Natural killer cell (primary cell): ENCODE data around the gene MRPL28. TPM values are rescaled to one million over a fixed set of nuclear protein-coding genes. Genes with fewer than 3 reads are reported as not detected.
"Not testable (repeated sequence)": the region's sequence is repeated elsewhere in the genome, so short reads cannot be mapped to it uniquely, and the experiment has no call there.

ENCODE experiments used
- ATAC-seq, 3 donors: fragments of 150-1000 bp in 2 of 3; fragments of 200-7000 bp in 1 of 3; cut with Tn5 transposase; 1 replicate in 1 of 3; 2 replicates in 2 of 3; pipeline ENCODE4 v1.10.0; 2021; ENCODE audit warnings: mild to moderate bottlenecking in 2 of 3, moderate library complexity in 2 of 3
- DNase-seq, 2 donors: peaks; one replicate each; pipeline versions ENCODE4 v3.0.0 to v3.0.0-alpha.2; 2013 to 2021; ENCODE audit warnings: mixed read lengths in 1 of 2
- H3K27ac ChIP-seq: one replicate; pipeline ENCODE4 v1.5.1; 2013; ENCODE audit warnings: mild to moderate bottlenecking, low read length
- H3K27me3 ChIP-seq: one replicate; pipeline ENCODE4 v1.6.1; 2013; ENCODE audit warnings: low read length; ENCODE audit not compliant: control insufficient read depth, insufficient read depth
- H3K36me3 ChIP-seq: one replicate; pipeline ENCODE4 v1.6.1; 2013; ENCODE audit warnings: low read length; ENCODE audit not compliant: control insufficient read depth, insufficient read depth
- H3K4me1 ChIP-seq: one replicate; pipeline ENCODE4 v1.6.1; 2013; ENCODE audit warnings: low read length; ENCODE audit not compliant: control insufficient read depth, insufficient read depth
- H3K4me3 ChIP-seq: one replicate; pipeline ENCODE4 v1.5.1; 2013; ENCODE audit warnings: low read length
- H3K9me3 ChIP-seq: one replicate; pipeline ENCODE4 v1.6.1; 2013; ENCODE audit warnings: low read length; ENCODE audit not compliant: control insufficient read depth, insufficient read depth
- H3K27ac Mint-ChIP-seq, 2 donors: one replicate each; pipeline ENCODE4 v1.8.0; 2022; ENCODE audit warnings: mild to moderate bottlenecking in 2 of 2, mixed read lengths in 2 of 2, moderate library complexity in 1 of 2
- H3K27me3 Mint-ChIP-seq, 2 donors: one replicate each; pipeline ENCODE4 v1.8.0; 2022; ENCODE audit warnings: low read depth in 2 of 2, mixed read lengths in 2 of 2
- H3K36me3 Mint-ChIP-seq: one replicate; pipeline ENCODE4 v1.8.0; 2022; ENCODE audit warnings: mixed read lengths
- H3K4me1 Mint-ChIP-seq, 2 donors: one replicate each; pipeline ENCODE4 v1.8.0; 2022; ENCODE audit warnings: mixed read lengths in 2 of 2
- H3K4me3 Mint-ChIP-seq: one replicate; pipeline ENCODE4 v1.8.0; 2022; ENCODE audit warnings: mild to moderate bottlenecking, moderate library complexity, mixed read lengths
- H3K9me3 Mint-ChIP-seq, 2 donors: one replicate each; pipeline ENCODE4 v1.8.0; 2022; ENCODE audit warnings: mixed read lengths in 2 of 2
- WGBS: methylation state at CpG from one replicate; pipeline ENCODE4 v1.1.7; 2013; ENCODE audit warnings: missing lambda C conversion rate; ENCODE audit not compliant: insufficient coverage; 5-methylcytosine and 5-hydroxymethylcytosine counted together
- intact Hi-C: fragments of 100-400 bp; cut with micrococcal nuclease; formaldehyde crosslinking; loops from one replicate; pipeline ENCODE4 v1.14.2; 2022
- total RNA-seq, 4 donors: library from RNA; stranded (reverse); fragments of 120-200 nt in 1 of 4; gene quantifications; one replicate each; pipeline versions ENCODE4 v1.2.3 to v1.2.4, GENCODE V29; 2013 to 2022
- TF ChIP-seq, protein P1 (sequence below): fragments of 200-600 bp; IDR thresholded peaks from one replicate; pipeline ENCODE4 v1.8.0; 2022; ENCODE audit warnings: antibody characterized with exemption

MRPL28 gene
- total RNA-seq, 3 donors from 2014 or later (not counting 1 experiment from before 2014, with no cell fraction given), result 33.9 to 38.9 (median 37.5) TPM

- intact Hi-C loops, result no loop called here
- DNase-seq, result no peak
- Histone ChIP-seq H3K9me3 (no peaks in the 10 kb centered on the region), H3K4me1 (peaks cover 10% of the 10 kb centered on the region), H3K4me3 (no peak overlapping the region), H3K27ac (no peak overlapping the region), H3K36me3 (peaks cover 19% of the 10 kb centered on the region), H3K27me3 (no peaks in the 10 kb centered on the region)
- Mint-ChIP-seq H3K27ac (no peak overlapping the region), H3K9me3 (no peaks in the 10 kb centered on the region), H3K27me3 (no peaks in the 10 kb centered on the region), H3K4me3 (no peak overlapping the region), H3K36me3 (no peaks in the 10 kb centered on the region), H3K4me1 (peaks cover 5 to 7% of the 10 kb centered on the region in 2 donors)
- no peak for ATAC-seq
- TF ChIP-seq, protein P1, sequence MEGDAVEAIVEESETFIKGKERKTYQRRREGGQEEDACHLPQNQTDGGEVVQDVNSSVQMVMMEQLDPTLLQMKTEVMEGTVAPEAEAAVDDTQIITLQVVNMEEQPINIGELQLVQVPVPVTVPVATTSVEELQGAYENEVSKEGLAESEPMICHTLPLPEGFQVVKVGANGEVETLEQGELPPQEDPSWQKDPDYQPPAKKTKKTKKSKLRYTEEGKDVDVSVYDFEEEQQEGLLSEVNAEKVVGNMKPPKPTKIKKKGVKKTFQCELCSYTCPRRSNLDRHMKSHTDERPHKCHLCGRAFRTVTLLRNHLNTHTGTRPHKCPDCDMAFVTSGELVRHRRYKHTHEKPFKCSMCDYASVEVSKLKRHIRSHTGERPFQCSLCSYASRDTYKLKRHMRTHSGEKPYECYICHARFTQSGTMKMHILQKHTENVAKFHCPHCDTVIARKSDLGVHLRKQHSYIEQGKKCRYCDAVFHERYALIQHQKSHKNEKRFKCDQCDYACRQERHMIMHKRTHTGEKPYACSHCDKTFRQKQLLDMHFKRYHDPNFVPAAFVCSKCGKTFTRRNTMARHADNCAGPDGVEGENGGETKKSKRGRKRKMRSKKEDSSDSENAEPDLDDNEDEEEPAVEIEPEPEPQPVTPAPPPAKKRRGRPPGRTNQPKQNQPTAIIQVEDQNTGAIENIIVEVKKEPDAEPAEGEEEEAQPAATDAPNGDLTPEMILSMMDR, result no peak
- 58% methylated on average over 16 of the region's 24 CpGs for WGBS
Measured at GRCh38 chr16:363766-364490, 6.4 kb downstream of the MRPL28 start.

DNA sequence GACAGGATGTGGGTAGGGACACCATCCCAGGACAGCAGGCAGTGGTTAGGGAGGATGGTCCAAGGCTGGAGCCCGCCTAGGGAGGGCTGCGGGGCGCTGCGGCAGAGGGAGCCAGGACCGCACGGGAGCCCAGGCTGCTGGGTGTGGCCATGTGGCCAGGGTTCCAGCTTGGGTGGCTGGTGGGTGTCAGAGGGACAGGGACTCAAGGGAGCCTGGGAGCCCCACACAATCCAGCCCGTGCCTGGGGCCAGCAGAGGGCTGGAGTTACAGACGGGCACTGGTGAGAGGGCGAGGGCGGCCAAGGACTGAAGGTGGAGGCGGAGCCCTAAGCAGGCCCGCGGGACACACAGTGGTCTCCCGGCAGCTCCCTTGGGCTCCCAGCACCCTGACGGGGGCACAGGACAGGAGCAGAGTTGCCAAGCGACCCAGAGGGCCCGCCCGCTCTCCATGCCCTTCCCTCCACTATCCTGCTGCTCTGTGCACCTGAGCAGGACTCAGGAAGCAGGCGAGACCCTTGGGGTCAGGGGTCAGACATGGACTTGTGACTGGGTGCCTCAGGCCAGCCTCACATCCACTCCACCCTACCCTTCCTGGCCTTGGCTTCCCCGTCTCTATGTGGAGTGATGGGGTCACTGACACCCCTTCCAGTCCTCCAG is 7.1 kb downstream of the MRPL28 start:
- ATAC-seq (no peak), DNase-seq (no peak)
- TF ChIP-seq, protein P1, result no peak
- Mint-ChIP-seq H3K36me3 (no peaks in the 10 kb centered on the region), H3K4me3 (no peak overlapping the region), H3K27me3 (no peaks in the 10 kb centered on the region), H3K9me3 (no peaks in the 10 kb centered on the region), H3K4me1 (peaks cover 5 to 7% of the 10 kb centered on the region in 2 donors), H3K27ac (no peak overlapping the region)
- H3K9me3 ChIP-seq, result no peaks in the 10 kb centered on the region
- H3K4me3 ChIP-seq, result no peak overlapping the region
- peaks cover 13% of the 10 kb centered on the region for H3K36me3 ChIP-seq
- intact Hi-C loops, result no loop called here
- peaks cover 10% of the 10 kb centered on the region for H3K4me1 ChIP-seq
- H3K27ac ChIP-seq, result no peak overlapping the region
- 82% methylated on average over 20 of the region's 20 CpGs for WGBS
- H3K27me3 ChIP-seq, result no peaks in the 10 kb centered on the region

DNA sequence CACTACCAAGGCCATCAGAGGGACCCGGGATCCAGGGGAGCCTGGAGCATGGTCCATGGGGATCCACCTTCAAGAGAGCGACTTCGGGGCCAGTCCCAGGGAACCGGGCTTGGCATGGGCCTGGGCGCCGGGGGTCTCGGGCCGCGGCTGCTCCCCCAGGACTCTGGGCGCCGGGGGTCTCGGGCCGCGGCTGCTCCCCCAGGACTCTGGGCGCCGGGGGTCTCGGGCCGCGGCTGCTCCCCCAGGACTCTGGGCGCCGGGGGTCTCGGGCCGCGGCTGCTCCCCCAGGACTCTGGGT is 7.7 kb downstream of the MRPL28 start:
- H3K27me3 Mint-ChIP-seq, H3K36me3 Mint-ChIP-seq, H3K27ac Mint-ChIP-seq, H3K4me3 ChIP-seq, H3K4me1 ChIP-seq, ATAC-seq, H3K27me3 ChIP-seq, H3K27ac ChIP-seq, DNase-seq, H3K9me3 ChIP-seq, H3K4me3 Mint-ChIP-seq, H3K4me1 Mint-ChIP-seq, H3K9me3 Mint-ChIP-seq, H3K36me3 ChIP-seq: not testable (repeated sequence)
- WGBS, result 82% methylated on average over 17 of the region's 24 CpGs
- intact Hi-C loops, result loop anchor here (1.0 kb wide), 2 partner anchors 59 to 255 kb away; no protein-coding TSS in a partner anchor

- no peak overlapping the region for H3K4me3 Mint-ChIP-seq
- H3K4me1 Mint-ChIP-seq, result peaks cover 5 to 7% of the 10 kb centered on the region in 2 donors
- H3K4me1 ChIP-seq, result peaks cover 10% of the 10 kb centered on the region
- H3K27me3 ChIP-seq, result no peaks in the 10 kb centered on the region
- intact Hi-C loops, result loop anchor here (1.0 kb wide), 2 partner anchors 59 to 255 kb away; no protein-coding TSS in a partner anchor
- no peak overlapping the region for H3K27ac Mint-ChIP-seq
- no peaks in the 10 kb centered on the region for H3K9me3 Mint-ChIP-seq
- H3K27me3 Mint-ChIP-seq, result no peaks in the 10 kb centered on the region
- no peaks in the 10 kb centered on the region for H3K9me3 ChIP-seq
- ATAC-seq (peak; percentile 89 to 98 (median 95)), DNase-seq (peak; percentile 67 to 89)
- H3K36me3 Mint-ChIP-seq, result no peaks in the 10 kb centered on the region
- H3K27ac ChIP-seq, result no peak overlapping the region
- WGBS, result 32% methylated on average over 30 of the region's 30 CpGs
- peaks cover 4% of the 10 kb centered on the region for H3K36me3 ChIP-seq
- no peak overlapping the region for H3K4me3 ChIP-seq
- TF ChIP-seq, protein P1, result peak; percentile 70
Measured at GRCh38 chr16:361872-362701, 8.3 kb downstream of the MRPL28 start.
